ENCODE results near the gene ETNK2.

ETNK2 gene

GRCh38 chr1:204186597-204186996 lies 34.8 kb upstream of the ETNK2 start:
- H3K9me3 ChIP-seq (ENCODE audit: insufficient read depth, low read length), result no peaks in the 10 kb centered on the region
- no peak overlapping the region for H3K4me3 ChIP-seq (ENCODE audit: insufficient read length, low read depth)
- H3K36me3 ChIP-seq (ENCODE audit: insufficient read depth, insufficient read length, low read length), result no peaks in the 10 kb centered on the region
- no peak overlapping the region for H3K9ac ChIP-seq (ENCODE audit: insufficient read length, low read depth)
- no peak for DNase-seq (ENCODE audit: low read depth, low spot score)
- TF ChIP-seq SUZ12 (IDR thresholded peaks at IDR 0.05; ENCODE audit: extremely low read depth, insufficient read depth, insufficient read length) (no peak), YY1 (IDR thresholded peaks at IDR 0.05; ENCODE audit: insufficient read depth, insufficient read length) (no peak), ZNF274 (IDR thresholded peaks at IDR 0.05; ENCODE audit: low read depth, low read length) (no peak)
- no peaks in the 10 kb centered on the region for H3K4me1 ChIP-seq (ENCODE audit: insufficient read depth, insufficient read length)
- peaks cover 45% of the 10 kb centered on the region for H3K27me3 ChIP-seq (ENCODE audit: insufficient read depth, insufficient read length)

GRCh38 chr1:204181116-204181515 lies 29.3 kb upstream of the ETNK2 start:
- no peak overlapping the region for H3K9ac ChIP-seq (ENCODE audit: insufficient read length, low read depth)
- no peak for TF ChIP-seq ZNF274 (IDR thresholded peaks at IDR 0.05; ENCODE audit: low read depth, low read length)
- no peak for TF ChIP-seq SUZ12 (IDR thresholded peaks at IDR 0.05; ENCODE audit: extremely low read depth, insufficient read depth, insufficient read length)
- no peak for TF ChIP-seq YY1 (IDR thresholded peaks at IDR 0.05; ENCODE audit: insufficient read depth, insufficient read length)
- H3K27me3 ChIP-seq (ENCODE audit: insufficient read depth, insufficient read length), result no peaks in the 10 kb centered on the region
- DNase-seq (ENCODE audit: low read depth, low spot score), result no peak
- H3K4me1 ChIP-seq (ENCODE audit: insufficient read depth, insufficient read length), result no peaks in the 10 kb centered on the region
- H3K9me3 ChIP-seq (ENCODE audit: insufficient read depth, low read length), result peaks cover 27% of the 10 kb centered on the region
- H3K36me3 ChIP-seq (ENCODE audit: insufficient read depth, insufficient read length, low read length), result no peaks in the 10 kb centered on the region
- H3K4me3 ChIP-seq (ENCODE audit: insufficient read length, low read depth), result no peak overlapping the region

DNA sequence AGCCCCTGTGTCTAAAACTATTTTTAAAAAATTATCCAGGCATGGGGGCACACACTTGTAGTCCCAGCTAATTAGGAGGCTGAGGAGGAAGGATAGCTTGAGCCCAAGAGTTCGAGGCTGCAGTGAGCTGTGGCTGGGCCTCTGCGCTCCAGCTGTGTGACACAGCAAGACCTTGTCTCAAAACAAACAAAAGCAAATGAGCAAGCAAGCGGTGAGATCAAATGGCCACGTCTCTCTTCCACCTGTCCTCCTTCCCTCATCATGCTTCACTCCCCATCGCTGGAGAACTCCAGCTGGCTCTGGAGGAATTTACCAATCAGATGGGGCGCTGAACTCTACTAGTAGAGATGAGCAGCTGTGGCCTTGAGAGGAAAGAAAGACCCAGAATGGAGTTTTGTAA lies 28.3 kb upstream of the ETNK2 start:
- no peak for DNase-seq (ENCODE audit: low read depth, low spot score)
- peaks cover 5% of the 10 kb centered on the region for H3K27me3 ChIP-seq (ENCODE audit: insufficient read depth, insufficient read length)
- H3K9me3 ChIP-seq (ENCODE audit: insufficient read depth, low read length), result peaks cover 27% of the 10 kb centered on the region
- no peaks in the 10 kb centered on the region for H3K4me1 ChIP-seq (ENCODE audit: insufficient read depth, insufficient read length)
- no peak overlapping the region for H3K9ac ChIP-seq (ENCODE audit: insufficient read length, low read depth)
- no peak for TF ChIP-seq YY1 (IDR thresholded peaks at IDR 0.05; ENCODE audit: insufficient read depth, insufficient read length)
- no peak for TF ChIP-seq SUZ12 (IDR thresholded peaks at IDR 0.05; ENCODE audit: extremely low read depth, insufficient read depth, insufficient read length)
- no peak for TF ChIP-seq ZNF274 (IDR thresholded peaks at IDR 0.05; ENCODE audit: low read depth, low read length)
- H3K4me3 ChIP-seq (ENCODE audit: insufficient read length, low read depth), result no peak overlapping the region
- H3K36me3 ChIP-seq (ENCODE audit: insufficient read depth, insufficient read length, low read length), result no peaks in the 10 kb centered on the region

- no peak overlapping the region for H3K4me3 ChIP-seq (ENCODE audit: insufficient read length, low read depth)
- H3K36me3 ChIP-seq (ENCODE audit: insufficient read depth, insufficient read length, low read length), result no peaks in the 10 kb centered on the region
- TF ChIP-seq ZNF274 (IDR thresholded peaks at IDR 0.05; ENCODE audit: low read depth, low read length), result no peak
- no peak for TF ChIP-seq SUZ12 (IDR thresholded peaks at IDR 0.05; ENCODE audit: extremely low read depth, insufficient read depth, insufficient read length)
- no peak for TF ChIP-seq YY1 (IDR thresholded peaks at IDR 0.05; ENCODE audit: insufficient read depth, insufficient read length)
- no peak overlapping the region for H3K9ac ChIP-seq (ENCODE audit: insufficient read length, low read depth)
- peaks cover 27% of the 10 kb centered on the region for H3K9me3 ChIP-seq (ENCODE audit: insufficient read depth, low read length)
- no peaks in the 10 kb centered on the region for H3K4me1 ChIP-seq (ENCODE audit: insufficient read depth, insufficient read length)
- peaks cover 7% of the 10 kb centered on the region for H3K27me3 ChIP-seq (ENCODE audit: insufficient read depth, insufficient read length)
- no peak for DNase-seq (ENCODE audit: low read depth, low spot score)
Observed at GRCh38 chr1:204178487-204179281, 26.8 kb upstream of the ETNK2 start.

DNA sequence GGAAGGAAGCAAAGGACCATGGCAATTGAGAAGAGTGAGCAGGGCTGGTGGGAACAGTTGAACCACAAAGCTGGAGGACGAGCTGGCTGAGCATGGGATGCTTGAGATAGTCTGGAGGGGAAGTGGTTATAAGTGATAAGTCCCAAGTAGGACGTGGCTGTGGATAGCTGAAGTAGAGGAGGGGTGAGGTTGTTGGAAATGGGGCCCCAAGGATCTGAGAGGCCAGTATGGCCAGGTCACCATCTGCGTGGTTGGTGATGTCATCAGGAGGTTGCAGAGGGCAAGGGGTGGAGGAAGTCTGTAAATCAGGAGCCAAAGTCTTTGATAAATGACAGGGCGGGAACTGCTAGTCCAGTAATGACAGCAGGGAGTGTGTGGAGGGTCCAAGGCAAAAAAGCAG lies 25.3 kb upstream of the ETNK2 start:
- Histone ChIP-seq H3K4me1 (ENCODE audit: insufficient read depth, insufficient read length) (no peaks in the 10 kb centered on the region), H3K9me3 (ENCODE audit: insufficient read depth, low read length) (peaks cover 33% of the 10 kb centered on the region), H3K36me3 (ENCODE audit: insufficient read depth, insufficient read length, low read length) (no peaks in the 10 kb centered on the region), H3K9ac (ENCODE audit: insufficient read length, low read depth) (no peak overlapping the region), H3K4me3 (ENCODE audit: insufficient read length, low read depth) (no peak overlapping the region), H3K27me3 (ENCODE audit: insufficient read depth, insufficient read length) (peaks cover 7% of the 10 kb centered on the region)
- DNase-seq (ENCODE audit: low read depth, low spot score), result no peak
- no peak for TF ChIP-seq YY1 (IDR thresholded peaks at IDR 0.05; ENCODE audit: insufficient read depth, insufficient read length)
- TF ChIP-seq SUZ12 (IDR thresholded peaks at IDR 0.05; ENCODE audit: extremely low read depth, insufficient read depth, insufficient read length), result no peak
- no peak for TF ChIP-seq ZNF274 (IDR thresholded peaks at IDR 0.05; ENCODE audit: low read depth, low read length)

DNA sequence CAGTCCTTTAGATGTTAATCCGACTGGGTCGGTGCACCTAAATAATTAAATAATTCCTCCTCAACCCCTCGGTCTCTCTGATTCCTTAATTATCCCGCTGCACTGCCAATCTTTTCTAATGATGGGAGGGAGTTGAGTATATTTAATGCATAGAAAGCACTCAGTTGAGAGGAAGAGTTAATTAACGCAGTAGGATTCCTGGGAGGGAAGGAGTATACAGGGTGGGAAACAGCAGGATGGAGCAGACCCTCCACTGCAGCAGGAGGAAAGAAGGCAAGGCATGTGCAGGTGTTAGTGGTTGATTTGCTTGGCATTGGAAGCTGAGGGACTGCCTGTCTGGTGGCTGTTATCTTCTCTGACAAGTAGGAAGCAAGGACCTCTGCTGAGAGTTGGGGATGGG lies 24.2 kb upstream of the ETNK2 start:
- TF ChIP-seq YY1 (IDR thresholded peaks at IDR 0.05; ENCODE audit: insufficient read depth, insufficient read length) (no peak), ZNF274 (IDR thresholded peaks at IDR 0.05; ENCODE audit: low read depth, low read length) (no peak), SUZ12 (IDR thresholded peaks at IDR 0.05; ENCODE audit: extremely low read depth, insufficient read depth, insufficient read length) (no peak)

GRCh38 chr1:204174958-204175357 lies 23.1 kb upstream of the ETNK2 start:
- no peak for DNase-seq (ENCODE audit: low read depth, low spot score)
- peaks cover 39% of the 10 kb centered on the region for H3K9me3 ChIP-seq (ENCODE audit: insufficient read depth, low read length)
- H3K27me3 ChIP-seq (ENCODE audit: insufficient read depth, insufficient read length), result peaks cover 7% of the 10 kb centered on the region
- no peak overlapping the region for H3K4me3 ChIP-seq (ENCODE audit: insufficient read length, low read depth)
- no peaks in the 10 kb centered on the region for H3K4me1 ChIP-seq (ENCODE audit: insufficient read depth, insufficient read length)
- H3K9ac ChIP-seq (ENCODE audit: insufficient read length, low read depth), result no peak overlapping the region
- no peaks in the 10 kb centered on the region for H3K36me3 ChIP-seq (ENCODE audit: insufficient read depth, insufficient read length, low read length)
- TF ChIP-seq YY1 (IDR thresholded peaks at IDR 0.05; ENCODE audit: insufficient read depth, insufficient read length) (no peak), SUZ12 (IDR thresholded peaks at IDR 0.05; ENCODE audit: extremely low read depth, insufficient read depth, insufficient read length) (no peak), ZNF274 (IDR thresholded peaks at IDR 0.05; ENCODE audit: low read depth, low read length) (no peak)

More for the DNA sequence above, 24.2 kb upstream of the ETNK2 start:
- Histone ChIP-seq H3K4me1 (ENCODE audit: insufficient read depth, insufficient read length) (no peaks in the 10 kb centered on the region), H3K36me3 (ENCODE audit: insufficient read depth, insufficient read length, low read length) (no peaks in the 10 kb centered on the region), H3K27me3 (ENCODE audit: insufficient read depth, insufficient read length) (peaks cover 7% of the 10 kb centered on the region), H3K9ac (ENCODE audit: insufficient read length, low read depth) (no peak overlapping the region), H3K4me3 (ENCODE audit: insufficient read length, low read depth) (no peak overlapping the region), H3K9me3 (ENCODE audit: insufficient read depth, low read length) (peaks cover 39% of the 10 kb centered on the region)
- DNase-seq (ENCODE audit: low read depth, low spot score), result no peak

Measured in NT2/D1 (cell line).